Measurements from ENCODE around the gene SORL1-AS1. TPM values are rescaled to one million over a fixed set of nuclear protein-coding genes. Genes with fewer than 3 reads are reported as not detected.

The SORL1-AS1 gene

GRCh38 chr11:121391914-121392313 is 60.9 kb downstream of the SORL1-AS1 start (continued):
- no peak for TF ChIP-seq MEF2B (IDR thresholded peaks at IDR 0.05; ENCODE audit: partially characterized antibody, poor library complexity, severe bottlenecking)
- TF ChIP-seq TCF12 (IDR thresholded peaks at IDR 0.05; ENCODE audit: low read depth, low read length) = no peak
- TF ChIP-seq RELA (IDR thresholded peaks at IDR 0.05; ENCODE audit: borderline replicate concordance, partially characterized antibody) = no peak
- no peak for TF ChIP-seq PAX8 (IDR thresholded peaks at IDR 0.05)
- no peak for TF ChIP-seq YY1 (IDR thresholded peaks at IDR 0.05; ENCODE audit: low read depth, low read length)
- TF ChIP-seq CBFB (IDR thresholded peaks at IDR 0.05; ENCODE audit: low read depth) = no peak

DNA sequence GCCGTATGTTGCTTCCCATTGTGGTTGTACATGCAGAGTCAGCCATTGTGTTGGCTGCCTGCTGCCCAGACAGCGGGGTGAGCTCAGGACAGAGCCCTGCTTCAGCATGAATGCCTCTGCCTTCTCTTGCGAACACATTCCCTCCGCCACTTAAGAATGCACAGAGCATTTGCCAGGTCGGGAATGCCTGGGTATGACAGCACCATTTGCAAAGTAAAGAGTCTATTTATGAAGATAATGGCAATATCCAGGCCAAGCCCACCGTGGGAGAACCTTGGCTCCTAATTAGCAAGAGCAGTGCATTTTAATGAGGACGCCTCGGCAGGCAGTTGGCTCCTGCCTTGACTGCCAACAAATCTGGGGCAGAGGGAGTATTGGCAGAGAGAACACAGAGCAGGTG is 63.1 kb downstream of the SORL1-AS1 start:
- Histone ChIP-seq H3K4me2 (ENCODE audit: control insufficient read depth, insufficient read depth) (no peak overlapping the region), H4K20me1 (ENCODE audit: control insufficient read depth, insufficient read depth) (no peaks in the 10 kb centered on the region), H3K9ac (ENCODE audit: control insufficient read depth, insufficient read depth, low read length) (no peak overlapping the region), H2AFZ (ENCODE audit: control insufficient read depth, low read depth, low read length) (no peak overlapping the region), H3K4me3 (no peak overlapping the region), H3K27me3 (replicated peaks in 1 of 2; ENCODE audit: control insufficient read depth in 2 of 2, insufficient read depth in 2 of 2, low read length in 1 of 2) (no peaks in the 10 kb centered on the region), H3K27ac (ENCODE audit: control insufficient read depth, insufficient read depth) (no peak overlapping the region), H3K4me1 (ENCODE audit: control insufficient read depth, insufficient read depth, low read length) (peaks cover 11% of the 10 kb centered on the region), H3K36me3 (ENCODE audit: control insufficient read depth in 2 of 2, insufficient read depth in 2 of 2, low read length in 1 of 2) (no peaks in the 10 kb centered on the region), H3K79me2 (ENCODE audit: control insufficient read depth, insufficient read depth, low read length) (no peaks in the 10 kb centered on the region), H3K9me3 (replicated peaks; ENCODE audit: control insufficient read depth, insufficient read depth, low read length) (no peaks in the 10 kb centered on the region)
- DNase-seq (ENCODE audit: low read depth, low spot score) (no peak), ATAC-seq (no peak), FAIRE-seq (no peak)
- intact Hi-C loops (cut with micrococcal nuclease; ENCODE audit: unreplicated experiment) (no loop called here), in situ Hi-C loops (cut with MboI) (no loop called here)
- ChIA-PET CTCF (interaction anchor here (1.5 to 3.6 kb wide), 2 partner anchors 11 to 16 kb away, joined by 4 to 9 read pairs; no protein-coding TSS in a partner anchor), RAD21 (ENCODE audit: unreplicated experiment) (no interaction called here), SMC1A (ENCODE audit: uncharacterized antibody, unreplicated experiment) (interaction anchor here (1.9 to 4.3 kb wide), 2 partner anchors 11 to 22 kb away, joined by 6 to 16 read pairs; no protein-coding TSS in a partner anchor), POLR2A (no interaction called here)
- BruUV-seq (replicated peaks) = no TSS peak
- WGBS (ENCODE audit: insufficient coverage, insufficient replicate concordance, low lambda C conversion rate, missing lambda C conversion rate) = 84% methylated on average over 8 of the region's 8 CpGs
- TF ChIP-seq, protein P1, sequence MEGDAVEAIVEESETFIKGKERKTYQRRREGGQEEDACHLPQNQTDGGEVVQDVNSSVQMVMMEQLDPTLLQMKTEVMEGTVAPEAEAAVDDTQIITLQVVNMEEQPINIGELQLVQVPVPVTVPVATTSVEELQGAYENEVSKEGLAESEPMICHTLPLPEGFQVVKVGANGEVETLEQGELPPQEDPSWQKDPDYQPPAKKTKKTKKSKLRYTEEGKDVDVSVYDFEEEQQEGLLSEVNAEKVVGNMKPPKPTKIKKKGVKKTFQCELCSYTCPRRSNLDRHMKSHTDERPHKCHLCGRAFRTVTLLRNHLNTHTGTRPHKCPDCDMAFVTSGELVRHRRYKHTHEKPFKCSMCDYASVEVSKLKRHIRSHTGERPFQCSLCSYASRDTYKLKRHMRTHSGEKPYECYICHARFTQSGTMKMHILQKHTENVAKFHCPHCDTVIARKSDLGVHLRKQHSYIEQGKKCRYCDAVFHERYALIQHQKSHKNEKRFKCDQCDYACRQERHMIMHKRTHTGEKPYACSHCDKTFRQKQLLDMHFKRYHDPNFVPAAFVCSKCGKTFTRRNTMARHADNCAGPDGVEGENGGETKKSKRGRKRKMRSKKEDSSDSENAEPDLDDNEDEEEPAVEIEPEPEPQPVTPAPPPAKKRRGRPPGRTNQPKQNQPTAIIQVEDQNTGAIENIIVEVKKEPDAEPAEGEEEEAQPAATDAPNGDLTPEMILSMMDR (IDR thresholded peaks at IDR 0.05 in 2 of 3, conservative IDR thresholded peaks at IDR 0.05 in 1 of 3; ENCODE audit: control insufficient read depth in 2 of 3, extremely low read depth in 1 of 3, insufficient read depth in 1 of 3, low read depth in 3 of 3, low read length in 3 of 3) = no peak
- no peak for TF ChIP-seq RCOR1 (conservative IDR thresholded peaks at IDR 0.05; ENCODE audit: low read depth, low read length)
- no peak for TF ChIP-seq POLR2A (IDR thresholded peaks at IDR 0.05; ENCODE audit: low read depth, low read length)
- TF ChIP-seq, protein P2, sequence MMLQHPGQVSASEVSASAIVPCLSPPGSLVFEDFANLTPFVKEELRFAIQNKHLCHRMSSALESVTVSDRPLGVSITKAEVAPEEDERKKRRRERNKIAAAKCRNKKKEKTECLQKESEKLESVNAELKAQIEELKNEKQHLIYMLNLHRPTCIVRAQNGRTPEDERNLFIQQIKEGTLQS (IDR thresholded peaks at IDR 0.05; ENCODE audit: borderline replicate concordance, extremely low read depth, low read depth, low read length) = no peak
- TF ChIP-seq, protein P3, sequence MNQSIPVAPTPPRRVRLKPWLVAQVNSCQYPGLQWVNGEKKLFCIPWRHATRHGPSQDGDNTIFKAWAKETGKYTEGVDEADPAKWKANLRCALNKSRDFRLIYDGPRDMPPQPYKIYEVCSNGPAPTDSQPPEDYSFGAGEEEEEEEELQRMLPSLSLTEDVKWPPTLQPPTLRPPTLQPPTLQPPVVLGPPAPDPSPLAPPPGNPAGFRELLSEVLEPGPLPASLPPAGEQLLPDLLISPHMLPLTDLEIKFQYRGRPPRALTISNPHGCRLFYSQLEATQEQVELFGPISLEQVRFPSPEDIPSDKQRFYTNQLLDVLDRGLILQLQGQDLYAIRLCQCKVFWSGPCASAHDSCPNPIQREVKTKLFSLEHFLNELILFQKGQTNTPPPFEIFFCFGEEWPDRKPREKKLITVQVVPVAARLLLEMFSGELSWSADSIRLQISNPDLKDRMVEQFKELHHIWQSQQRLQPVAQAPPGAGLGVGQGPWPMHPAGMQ (IDR thresholded peaks at IDR 0.05; ENCODE audit: borderline replicate concordance) = no peak

Other genes starting within 250 kb of the SORL1-AS1 start
- 27.2 and 30.1 TPM in 2 replicates for gene SC5D, start 160.2 kb downstream of the SORL1-AS1 start, total RNA-seq (2014; rRNA removed)
- 36.0 and 36.3 TPM in 2 replicates for gene SC5D, start 160.2 kb downstream of the SORL1-AS1 start, total RNA-seq (2014; rRNA removed; fragmentation: Illumina TruSeq; extraction: Trizol)
- 22.5 and 23.7 TPM in 2 replicates for gene SC5D, start 160.2 kb downstream of the SORL1-AS1 start, total RNA-seq (2021)
- gene SC5D, start 160.2 kb downstream of the SORL1-AS1 start, polyA plus RNA-seq (2011; rRNA removed) = 134 and 148 TPM in 2 replicates
- 46.1 and 58.9 TPM in 2 replicates for gene SC5D, start 160.2 kb downstream of the SORL1-AS1 start, polyA plus RNA-seq (2014; fragmentation: Illumina TruSeq; extraction: Trizol)
- 10 to 100 TPM; 26.5 to 31.7 TPM for gene SC5D, start 160.2 kb downstream of the SORL1-AS1 start, polyA plus RNA-seq (2014; fragmentation: Nextera tagmentation; extraction: Ambion mirVana)
- 25.3 and 39.5 TPM in 2 replicates for gene SC5D, start 160.2 kb downstream of the SORL1-AS1 start, polyA plus RNA-seq (2014; rRNA removed)
- 10 to 100 TPM; 26.2 to 30.0 TPM for gene SC5D, start 160.2 kb downstream of the SORL1-AS1 start, polyA plus RNA-seq (2016; fragmentation: Nextera tagmentation; extraction: Ambion mirVana)
- gene SORL1, start 653 bp downstream of the SORL1-AS1 start, total RNA-seq (2014; rRNA removed) = 75.1 and 77.9 TPM in 2 replicates
- gene SORL1, start 653 bp downstream of the SORL1-AS1 start, total RNA-seq (2014; rRNA removed; fragmentation: Illumina TruSeq; extraction: Trizol) = 58.7 and 61.4 TPM in 2 replicates
- 99.6 and 107 TPM in 2 replicates for gene SORL1, start 653 bp downstream of the SORL1-AS1 start, total RNA-seq (2021)
- gene SORL1, start 653 bp downstream of the SORL1-AS1 start, polyA plus RNA-seq (2011; rRNA removed) = 74.4 and 102 TPM in 2 replicates
- gene SORL1, start 653 bp downstream of the SORL1-AS1 start, polyA plus RNA-seq (2014; fragmentation: Illumina TruSeq; extraction: Trizol) = 60.0 and 68.0 TPM in 2 replicates
- gene SORL1, start 653 bp downstream of the SORL1-AS1 start, polyA plus RNA-seq (2014; fragmentation: Nextera tagmentation; extraction: Ambion mirVana) = 10 to 100 TPM; 20.2 to 26.0 TPM
- 42.4 and 44.0 TPM in 2 replicates for gene SORL1, start 653 bp downstream of the SORL1-AS1 start, polyA plus RNA-seq (2014; rRNA removed)
- gene SORL1, start 653 bp downstream of the SORL1-AS1 start, polyA plus RNA-seq (2016; fragmentation: Nextera tagmentation; extraction: Ambion mirVana) = 10 to 100 TPM; 59.9 to 64.7 TPM